ENCODE measurements around the gene MIAT. TPM values are rescaled to one million over a fixed set of nuclear protein-coding genes. Genes with fewer than 3 reads are reported as not detected.

MIAT gene
- polyA plus RNA-seq, 2 of the 4 experiments (the other 2 are of a cell fraction), result 1.5 to 2.2 TPM

DNA sequence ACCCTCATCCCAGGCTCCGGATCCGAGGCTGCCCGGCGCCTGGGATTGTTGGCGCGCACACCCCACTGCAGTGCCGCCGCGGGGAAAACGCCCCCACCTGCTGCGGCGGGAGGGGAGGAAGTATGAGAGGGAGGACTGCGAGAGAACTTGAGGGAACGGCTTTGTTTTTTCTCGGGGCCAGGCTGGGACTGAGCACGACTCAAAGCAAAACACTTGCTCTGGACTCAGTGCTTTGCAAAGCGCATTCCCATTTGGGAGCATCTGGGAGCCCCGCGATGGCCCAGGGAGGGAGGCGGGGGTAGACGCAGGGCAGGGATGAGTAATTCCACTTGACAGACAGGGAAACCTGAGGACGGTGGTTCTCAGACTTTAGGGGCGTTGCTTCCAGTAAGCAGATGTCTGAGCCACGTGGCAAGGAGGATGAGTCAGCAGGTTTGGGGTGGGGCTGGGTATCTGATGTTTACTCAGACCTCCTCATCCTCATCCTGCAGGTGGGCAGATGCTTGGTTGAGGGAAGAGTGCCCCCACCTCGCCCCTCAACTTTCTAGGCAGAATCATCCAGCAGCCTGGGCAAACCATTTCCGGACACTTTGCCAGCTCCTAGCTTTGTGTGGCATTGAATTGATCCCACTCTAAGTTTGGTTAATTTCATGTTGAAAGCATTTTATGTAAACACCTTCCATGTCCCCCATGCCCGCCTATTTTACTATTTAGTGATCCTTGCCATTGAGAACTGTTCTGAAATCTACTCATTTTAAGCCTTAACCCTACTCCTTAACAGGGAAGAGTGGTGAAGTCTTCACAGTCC lies 1.5 kb downstream of the MIAT start (continued):
- TF ChIP-seq ATOH8 (CRISPR knock-in tag; IDR thresholded peaks at IDR 0.05; ENCODE audit: low read depth) (peak; percentile 47; the same call in 1 of the 2 replicates), RAD21 (conservative IDR thresholded peaks at IDR 0.05 in 1 of 2, IDR thresholded peaks at IDR 0.05 in 1 of 2) (no peak), HOXB5 (CRISPR knock-in tag; IDR thresholded peaks at IDR 0.05) (no peak), HEYL (CRISPR knock-in tag; IDR thresholded peaks at IDR 0.05) (no peak), SREBF2 (IDR thresholded peaks at IDR 0.05) (no peak), HMGXB4 (CRISPR knock-in tag; IDR thresholded peaks at IDR 0.05; ENCODE audit: borderline replicate concordance) (no peak), HDAC2 (IDR thresholded peaks at IDR 0.05) (no peak), JUN (IDR thresholded peaks at IDR 0.05) (0 out of 5 replicates have a peak, but pooled peaks of 1 of the 2 experiments have one; percentile 20), EHMT2 (IDR thresholded peaks at IDR 0.05; ENCODE audit: low read depth) (no peak), ESRRA (IDR thresholded peaks at IDR 0.05; ENCODE audit: borderline replicate concordance, low read length) (no peak), EP300 (IDR thresholded peaks at IDR 0.05) (no peak), CHD2 (IDR thresholded peaks at IDR 0.05; ENCODE audit: low read length, partially characterized antibody) (no peak), BHLHE40 (IDR thresholded peaks at IDR 0.05; ENCODE audit: low read depth, low read length) (no peak), ZNF302 (CRISPR knock-in tag; IDR thresholded peaks at IDR 0.05) (peak; percentile 75), RFX5 (IDR thresholded peaks at IDR 0.05) (no peak), CEBPB (IDR thresholded peaks at IDR 0.05) (no peak), PBX3 (IDR thresholded peaks at IDR 0.05) (0 out of 2 replicates have a peak, but pooled peaks have one; percentile 63), FOSL2 (IDR thresholded peaks at IDR 0.05) (peak; percentile 58), FOSL2 (CRISPR knock-in tag; IDR thresholded peaks at IDR 0.05) (peak; percentile 88), HOXB13 (CRISPR knock-in tag; IDR thresholded peaks at IDR 0.05; ENCODE audit: low read depth) (no peak), NPAS2 (CRISPR knock-in tag; IDR thresholded peaks at IDR 0.05; ENCODE audit: borderline replicate concordance) (no peak), GATA3 (IDR thresholded peaks at IDR 0.05; ENCODE audit: borderline replicate concordance) (peak; percentile 30; the same call in 1 of the 2 replicates), NR3C1 (IDR thresholded peaks at IDR 0.05) (no peak), CBX2 (IDR thresholded peaks at IDR 0.05; ENCODE audit: borderline replicate concordance, low read depth) (no peak), TFCP2L1 (CRISPR knock-in tag; IDR thresholded peaks at IDR 0.05) (no peak), JUNB (IDR thresholded peaks at IDR 0.05) (peak; percentile 41; the same call in 1 of the 2 replicates), MAFK (IDR thresholded peaks at IDR 0.05; ENCODE audit: partially characterized antibody) (peak; percentile 99), RARB (CRISPR knock-in tag; IDR thresholded peaks at IDR 0.05) (no peak), SMC3 (IDR thresholded peaks at IDR 0.05) (no peak), ZSCAN20 (CRISPR knock-in tag; IDR thresholded peaks at IDR 0.05) (no peak), NFE2L2 (conservative IDR thresholded peaks at IDR 0.05; ENCODE audit: low read length) (peak; percentile 89), EHF (CRISPR knock-in tag; IDR thresholded peaks at IDR 0.05) (no peak)
- TF ChIP-seq, protein P1, sequence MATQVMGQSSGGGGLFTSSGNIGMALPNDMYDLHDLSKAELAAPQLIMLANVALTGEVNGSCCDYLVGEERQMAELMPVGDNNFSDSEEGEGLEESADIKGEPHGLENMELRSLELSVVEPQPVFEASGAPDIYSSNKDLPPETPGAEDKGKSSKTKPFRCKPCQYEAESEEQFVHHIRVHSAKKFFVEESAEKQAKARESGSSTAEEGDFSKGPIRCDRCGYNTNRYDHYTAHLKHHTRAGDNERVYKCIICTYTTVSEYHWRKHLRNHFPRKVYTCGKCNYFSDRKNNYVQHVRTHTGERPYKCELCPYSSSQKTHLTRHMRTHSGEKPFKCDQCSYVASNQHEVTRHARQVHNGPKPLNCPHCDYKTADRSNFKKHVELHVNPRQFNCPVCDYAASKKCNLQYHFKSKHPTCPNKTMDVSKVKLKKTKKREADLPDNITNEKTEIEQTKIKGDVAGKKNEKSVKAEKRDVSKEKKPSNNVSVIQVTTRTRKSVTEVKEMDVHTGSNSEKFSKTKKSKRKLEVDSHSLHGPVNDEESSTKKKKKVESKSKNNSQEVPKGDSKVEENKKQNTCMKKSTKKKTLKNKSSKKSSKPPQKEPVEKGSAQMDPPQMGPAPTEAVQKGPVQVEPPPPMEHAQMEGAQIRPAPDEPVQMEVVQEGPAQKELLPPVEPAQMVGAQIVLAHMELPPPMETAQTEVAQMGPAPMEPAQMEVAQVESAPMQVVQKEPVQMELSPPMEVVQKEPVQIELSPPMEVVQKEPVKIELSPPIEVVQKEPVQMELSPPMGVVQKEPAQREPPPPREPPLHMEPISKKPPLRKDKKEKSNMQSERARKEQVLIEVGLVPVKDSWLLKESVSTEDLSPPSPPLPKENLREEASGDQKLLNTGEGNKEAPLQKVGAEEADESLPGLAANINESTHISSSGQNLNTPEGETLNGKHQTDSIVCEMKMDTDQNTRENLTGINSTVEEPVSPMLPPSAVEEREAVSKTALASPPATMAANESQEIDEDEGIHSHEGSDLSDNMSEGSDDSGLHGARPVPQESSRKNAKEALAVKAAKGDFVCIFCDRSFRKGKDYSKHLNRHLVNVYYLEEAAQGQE (IDR thresholded peaks at IDR 0.05), result no peak
- TF ChIP-seq, protein P2, sequence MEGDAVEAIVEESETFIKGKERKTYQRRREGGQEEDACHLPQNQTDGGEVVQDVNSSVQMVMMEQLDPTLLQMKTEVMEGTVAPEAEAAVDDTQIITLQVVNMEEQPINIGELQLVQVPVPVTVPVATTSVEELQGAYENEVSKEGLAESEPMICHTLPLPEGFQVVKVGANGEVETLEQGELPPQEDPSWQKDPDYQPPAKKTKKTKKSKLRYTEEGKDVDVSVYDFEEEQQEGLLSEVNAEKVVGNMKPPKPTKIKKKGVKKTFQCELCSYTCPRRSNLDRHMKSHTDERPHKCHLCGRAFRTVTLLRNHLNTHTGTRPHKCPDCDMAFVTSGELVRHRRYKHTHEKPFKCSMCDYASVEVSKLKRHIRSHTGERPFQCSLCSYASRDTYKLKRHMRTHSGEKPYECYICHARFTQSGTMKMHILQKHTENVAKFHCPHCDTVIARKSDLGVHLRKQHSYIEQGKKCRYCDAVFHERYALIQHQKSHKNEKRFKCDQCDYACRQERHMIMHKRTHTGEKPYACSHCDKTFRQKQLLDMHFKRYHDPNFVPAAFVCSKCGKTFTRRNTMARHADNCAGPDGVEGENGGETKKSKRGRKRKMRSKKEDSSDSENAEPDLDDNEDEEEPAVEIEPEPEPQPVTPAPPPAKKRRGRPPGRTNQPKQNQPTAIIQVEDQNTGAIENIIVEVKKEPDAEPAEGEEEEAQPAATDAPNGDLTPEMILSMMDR (IDR thresholded peaks at IDR 0.05), result no peak
- TF ChIP-seq, protein P3, sequence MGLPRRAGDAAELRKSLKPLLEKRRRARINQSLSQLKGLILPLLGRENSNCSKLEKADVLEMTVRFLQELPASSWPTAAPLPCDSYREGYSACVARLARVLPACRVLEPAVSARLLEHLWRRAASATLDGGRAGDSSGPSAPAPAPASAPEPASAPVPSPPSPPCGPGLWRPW (IDR thresholded peaks at IDR 0.05), result no peak

Data from A549 (cell line).